ENCODE data around the gene HDAC10. TPM values are rescaled to one million over a fixed set of nuclear protein-coding genes. Genes with fewer than 3 reads are reported as not detected.

The HDAC10 gene
- total RNA-seq, 4 donors from 2014 or later: 31.4 to 42.7 (median 32.5) TPM

DNA sequence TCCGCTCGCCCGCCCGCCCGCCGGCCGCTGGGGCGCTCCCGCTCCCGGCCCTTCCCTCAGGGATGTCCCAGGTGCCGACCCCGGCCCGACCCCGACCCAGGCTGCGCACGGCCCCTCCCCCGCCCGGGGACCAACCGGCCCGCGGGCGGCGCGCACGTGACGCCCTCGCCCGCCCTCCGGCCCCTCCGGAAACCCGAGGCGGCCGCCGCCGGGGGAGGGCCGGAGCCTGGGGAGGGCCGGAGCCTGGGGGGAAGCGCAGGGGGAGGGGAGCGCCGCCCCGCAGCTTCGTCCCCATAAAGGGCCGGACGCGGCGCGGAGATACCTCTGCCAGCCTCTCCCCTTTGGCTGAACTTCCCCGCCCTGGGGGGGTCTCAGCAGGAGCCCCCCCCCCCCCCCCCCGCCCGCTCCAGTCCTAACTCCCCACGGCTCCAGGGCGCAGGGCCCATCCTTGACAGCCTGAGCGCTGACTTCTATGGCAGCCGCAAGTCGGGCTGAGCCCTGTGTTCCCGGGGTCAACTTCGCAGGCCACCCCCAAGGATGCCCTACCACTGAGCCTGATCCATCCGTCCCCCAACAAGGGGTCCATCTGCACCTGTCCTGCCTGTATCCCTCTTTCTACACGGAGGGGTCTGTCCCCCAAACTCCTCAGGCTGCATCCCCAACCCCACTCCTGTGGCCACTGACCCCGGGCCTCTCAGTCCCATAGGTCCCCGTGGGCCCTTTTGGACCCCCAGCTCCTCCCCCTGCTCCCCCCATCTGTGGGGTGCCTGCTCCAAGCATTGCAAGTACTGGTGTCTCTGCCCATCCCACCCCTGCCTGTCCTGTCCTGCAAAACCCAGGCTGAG, 10.8 kb upstream of the HDAC10 start, which contains the start of gene MAPK12:
Gene MAPK12, minus strand, starts transcription at position 69 of the 845 bp plus-strand sequence. CDS start 174 bp downstream, outside the sequence.
- peak within 1 kb of the TSS in 1 of 3 donors; percentile 27 for H3K4me3 ChIP-seq (replicated peaks in 1 of 3)
- no peak within 1 kb of the TSS for H3K27ac ChIP-seq
- H3K9me3 ChIP-seq: no peaks in the 10 kb centered on the region
- H3K27me3 ChIP-seq: peaks cover 5% of the 10 kb centered on the region
- DNase-seq: no peak
- WGBS, 2 donors: 16 to 18% methylated on average over 10 to 13 of the region's 61 CpGs
- H3K4me1 ChIP-seq: peaks cover 5 to 15% of the 10 kb centered on the region in 2 donors
- H3K36me3 ChIP-seq: no peaks in the 10 kb centered on the region
- intact Hi-C loops (cut with DNase I): no loop called here
- TF ChIP-seq POLR2A (IDR thresholded peaks at IDR 0.05): no peak
- TF ChIP-seq, protein P1, sequence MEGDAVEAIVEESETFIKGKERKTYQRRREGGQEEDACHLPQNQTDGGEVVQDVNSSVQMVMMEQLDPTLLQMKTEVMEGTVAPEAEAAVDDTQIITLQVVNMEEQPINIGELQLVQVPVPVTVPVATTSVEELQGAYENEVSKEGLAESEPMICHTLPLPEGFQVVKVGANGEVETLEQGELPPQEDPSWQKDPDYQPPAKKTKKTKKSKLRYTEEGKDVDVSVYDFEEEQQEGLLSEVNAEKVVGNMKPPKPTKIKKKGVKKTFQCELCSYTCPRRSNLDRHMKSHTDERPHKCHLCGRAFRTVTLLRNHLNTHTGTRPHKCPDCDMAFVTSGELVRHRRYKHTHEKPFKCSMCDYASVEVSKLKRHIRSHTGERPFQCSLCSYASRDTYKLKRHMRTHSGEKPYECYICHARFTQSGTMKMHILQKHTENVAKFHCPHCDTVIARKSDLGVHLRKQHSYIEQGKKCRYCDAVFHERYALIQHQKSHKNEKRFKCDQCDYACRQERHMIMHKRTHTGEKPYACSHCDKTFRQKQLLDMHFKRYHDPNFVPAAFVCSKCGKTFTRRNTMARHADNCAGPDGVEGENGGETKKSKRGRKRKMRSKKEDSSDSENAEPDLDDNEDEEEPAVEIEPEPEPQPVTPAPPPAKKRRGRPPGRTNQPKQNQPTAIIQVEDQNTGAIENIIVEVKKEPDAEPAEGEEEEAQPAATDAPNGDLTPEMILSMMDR (IDR thresholded peaks at IDR 0.05): no peak

DNA sequence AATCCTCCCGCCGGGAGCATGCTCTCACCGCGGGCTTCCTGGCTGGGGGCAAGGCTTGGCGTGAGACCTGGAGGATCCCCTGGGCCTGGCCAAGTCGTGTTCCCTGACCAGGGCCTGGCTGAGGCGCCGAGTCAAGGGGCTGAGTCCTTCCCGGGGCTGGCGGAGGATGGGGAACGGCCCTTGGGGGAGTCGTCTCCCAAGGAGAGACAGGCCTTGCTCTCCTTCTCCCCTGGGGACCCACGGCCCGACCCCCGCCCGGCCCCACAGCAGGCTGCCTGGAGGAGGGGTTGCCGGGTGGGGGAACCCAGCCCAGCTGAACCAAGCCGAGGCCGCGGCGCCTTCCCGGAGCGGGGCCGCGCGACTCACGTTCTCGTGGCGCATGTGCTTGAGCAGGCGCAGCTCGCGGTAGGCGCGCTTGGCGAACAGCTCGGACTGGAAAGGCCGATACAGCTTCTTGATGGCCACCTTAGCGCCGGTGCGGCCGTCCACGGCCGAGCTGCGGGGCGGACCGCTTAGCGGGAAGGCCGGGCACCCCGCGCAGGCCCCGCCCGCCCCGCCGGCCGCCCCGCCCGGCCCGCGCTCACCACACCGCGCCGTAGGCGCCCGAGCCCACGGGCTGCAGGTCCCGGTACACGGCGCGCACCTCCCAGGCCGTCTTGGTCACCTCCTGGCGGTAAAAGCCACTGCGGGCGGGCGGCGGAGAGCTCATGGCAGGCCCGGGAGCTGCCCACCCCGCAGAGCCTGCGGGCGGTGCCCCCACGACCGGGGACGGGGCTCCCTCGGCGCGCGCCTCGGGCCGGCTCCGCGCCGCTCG, 9.9 kb upstream of the HDAC10 start:
- no peak for TF ChIP-seq POLR2A (IDR thresholded peaks at IDR 0.05)
- TF ChIP-seq, protein P1 (IDR thresholded peaks at IDR 0.05): no peak
- no peak overlapping the region for H3K27ac ChIP-seq
- intact Hi-C loops (cut with DNase I): no loop called here
- peaks cover 5 to 15% of the 10 kb centered on the region in 2 donors for H3K4me1 ChIP-seq
- peak overlapping the region in 1 of 3 donors; percentile 27 for H3K4me3 ChIP-seq (replicated peaks in 1 of 3)
- WGBS, 2 donors: 0% methylated on average over 6 of the region's 92 CpGs; no CpG with 5 or more reads in 1 of the 2 donors
- DNase-seq: peak in 1 of 2 donors; percentile 44
- H3K9me3 ChIP-seq: no peaks in the 10 kb centered on the region
- no peaks in the 10 kb centered on the region for H3K36me3 ChIP-seq
- peaks cover 5% of the 10 kb centered on the region for H3K27me3 ChIP-seq

DNA sequence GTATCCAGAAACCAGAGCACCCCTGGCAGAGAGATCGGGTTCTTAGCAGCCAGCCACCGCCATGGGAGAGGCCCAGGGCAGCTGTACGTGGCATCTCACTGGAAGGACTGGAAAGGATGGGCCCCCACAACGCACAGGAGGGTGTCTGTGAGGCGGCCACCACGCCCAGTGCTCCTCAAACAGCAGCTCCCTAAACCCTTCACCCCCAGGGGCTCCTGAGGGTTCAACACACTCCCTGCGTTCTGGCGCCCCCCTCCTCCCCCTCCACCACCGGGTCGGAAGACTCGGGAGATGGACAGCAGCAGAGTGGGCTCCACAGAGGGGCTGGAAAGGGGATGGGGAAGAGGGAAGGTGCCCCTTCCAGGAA, 9.4 kb upstream of the HDAC10 start:
- no peak overlapping the region for H3K27ac ChIP-seq
- intact Hi-C loops (cut with DNase I): no loop called here
- H3K27me3 ChIP-seq: peaks cover 5% of the 10 kb centered on the region
- H3K4me3 ChIP-seq (replicated peaks in 1 of 3): peak overlapping the region in 1 of 3 donors; percentile 27
- H3K36me3 ChIP-seq: no peaks in the 10 kb centered on the region
- H3K9me3 ChIP-seq: no peaks in the 10 kb centered on the region
- TF ChIP-seq, protein P1 (IDR thresholded peaks at IDR 0.05): no peak
- no peak for TF ChIP-seq POLR2A (IDR thresholded peaks at IDR 0.05)
- DNase-seq: no peak
- peaks cover 5 to 15% of the 10 kb centered on the region in 2 donors for H3K4me1 ChIP-seq
- WGBS, 2 donors: 38 to 57% methylated on average over 6 to 10 of the region's 11 CpGs

DNA sequence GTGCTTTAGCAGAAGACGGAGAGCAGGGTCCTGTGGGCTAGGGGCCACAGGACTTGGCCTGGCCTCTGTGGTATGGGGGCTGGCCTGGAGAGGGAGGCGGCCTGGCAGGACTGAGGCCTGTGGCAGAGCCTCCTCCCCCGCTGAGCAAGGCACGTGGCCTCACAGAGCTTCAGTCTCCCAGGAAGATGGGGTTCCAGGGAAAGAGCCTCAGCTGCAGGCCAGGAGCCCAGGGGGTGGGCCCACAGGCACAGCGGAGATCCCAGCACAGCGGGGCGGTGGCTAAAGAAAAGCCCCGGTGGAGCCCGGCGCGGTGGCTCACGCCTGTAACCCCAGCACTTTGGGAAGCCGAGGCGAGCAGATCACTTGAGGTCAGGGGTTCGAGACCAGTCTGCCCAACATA, 8.2 kb upstream of the HDAC10 start:
- Histone ChIP-seq H3K4me1 (peaks cover 5 to 15% of the 10 kb centered on the region in 2 donors), H3K36me3 (no peaks in the 10 kb centered on the region), H3K4me3 (replicated peaks in 1 of 3) (no peak overlapping the region), H3K9me3 (no peaks in the 10 kb centered on the region), H3K27me3 (peaks cover 5% of the 10 kb centered on the region), H3K27ac (no peak overlapping the region)
- WGBS, 2 donors: 87 to 97% methylated on average over 7 to 11 of the region's 15 CpGs
- intact Hi-C loops (cut with DNase I): loop anchor here (10.0 kb wide), 1 partner anchor 345 kb away; the partner anchor contains the start of gene MAPK8IP2
- DNase-seq: no peak
- TF ChIP-seq, protein P1 (IDR thresholded peaks at IDR 0.05): no peak
- TF ChIP-seq POLR2A (IDR thresholded peaks at IDR 0.05): no peak

Measured in thyroid gland (tissue), 4 donors.